WERI-Rb-1 (cell line): ENCODE measurements around the gene CCDC160.
"Not testable (repeated sequence)": the region's sequence is repeated elsewhere in the genome, so short reads cannot be mapped to it uniquely, and the experiment has no call there.

ENCODE experiments used
- DNase-seq: peaks from one replicate; pipeline ENCODE4 v3.0.0-alpha.2; 2020
- H3K27ac ChIP-seq: fragments of 250-450 bp; sonication (Bioruptor Pico); 2 replicates; pipeline ENCODE4 v1.5.1; 2020; ENCODE audit warnings: mild to moderate bottlenecking, moderate library complexity
- H3K27me3 ChIP-seq: fragments of 250-450 bp; sonication (Bioruptor Pico); 2 replicates; pipeline ENCODE4 v1.5.1; 2021; ENCODE audit warnings: mild to moderate bottlenecking, low read depth, moderate library complexity; ENCODE audit not compliant: insufficient read depth, severe bottlenecking
- H3K36me3 ChIP-seq: fragments of 250-450 bp; sonication (Bioruptor Pico); 2 replicates; pipeline ENCODE4 v1.5.1; 2020; ENCODE audit warnings: mild to moderate bottlenecking, moderate library complexity
- H3K4me3 ChIP-seq: 2 replicates; pipeline ENCODE4 v1.5.1; 2011; ENCODE audit warnings: low read depth, mild to moderate bottlenecking, control low read depth, low read length
- H3K9me3 ChIP-seq: fragments of 250-450 bp; sonication (Bioruptor Pico); 2 replicates; pipeline ENCODE4 v1.5.1; 2021; ENCODE audit warnings: mild to moderate bottlenecking, moderate library complexity; ENCODE audit not compliant: severe bottlenecking
- TF ChIP-seq, protein P1 (sequence below): IDR thresholded peaks from 2 replicates; pipeline ENCODE4 v1.5.1; 2011; ENCODE audit warnings: low read depth, mild to moderate bottlenecking, control low read depth, inconsistent platforms, low read length

Gene CCDC160

DNA sequence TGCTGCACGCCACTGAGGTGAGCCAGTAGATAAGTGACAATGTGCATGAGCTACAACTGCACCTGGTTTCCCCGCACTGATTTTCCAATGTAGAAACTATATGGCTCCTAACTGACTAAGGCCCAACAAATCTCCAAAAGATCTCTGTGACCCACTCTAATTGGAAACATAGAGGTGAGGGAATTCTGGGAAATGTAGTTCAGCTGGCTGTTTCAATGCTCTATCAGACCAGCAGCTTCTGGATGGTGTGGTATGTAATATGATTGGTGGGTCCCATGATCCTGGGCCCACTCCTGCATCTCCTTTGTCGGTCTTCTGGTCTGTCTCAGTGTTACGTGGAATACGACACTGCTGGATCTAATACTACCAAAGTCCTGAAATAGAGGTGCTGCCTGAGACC, 18.6 kb downstream of the CCDC160 start:
- H3K27ac ChIP-seq, result no peak overlapping the region
- H3K27me3 ChIP-seq, result peaks cover 51% of the 10 kb centered on the region
- TF ChIP-seq, protein P1, sequence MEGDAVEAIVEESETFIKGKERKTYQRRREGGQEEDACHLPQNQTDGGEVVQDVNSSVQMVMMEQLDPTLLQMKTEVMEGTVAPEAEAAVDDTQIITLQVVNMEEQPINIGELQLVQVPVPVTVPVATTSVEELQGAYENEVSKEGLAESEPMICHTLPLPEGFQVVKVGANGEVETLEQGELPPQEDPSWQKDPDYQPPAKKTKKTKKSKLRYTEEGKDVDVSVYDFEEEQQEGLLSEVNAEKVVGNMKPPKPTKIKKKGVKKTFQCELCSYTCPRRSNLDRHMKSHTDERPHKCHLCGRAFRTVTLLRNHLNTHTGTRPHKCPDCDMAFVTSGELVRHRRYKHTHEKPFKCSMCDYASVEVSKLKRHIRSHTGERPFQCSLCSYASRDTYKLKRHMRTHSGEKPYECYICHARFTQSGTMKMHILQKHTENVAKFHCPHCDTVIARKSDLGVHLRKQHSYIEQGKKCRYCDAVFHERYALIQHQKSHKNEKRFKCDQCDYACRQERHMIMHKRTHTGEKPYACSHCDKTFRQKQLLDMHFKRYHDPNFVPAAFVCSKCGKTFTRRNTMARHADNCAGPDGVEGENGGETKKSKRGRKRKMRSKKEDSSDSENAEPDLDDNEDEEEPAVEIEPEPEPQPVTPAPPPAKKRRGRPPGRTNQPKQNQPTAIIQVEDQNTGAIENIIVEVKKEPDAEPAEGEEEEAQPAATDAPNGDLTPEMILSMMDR, result no peak
- no peaks in the 10 kb centered on the region for H3K9me3 ChIP-seq
- no peak overlapping the region for H3K4me3 ChIP-seq
- DNase-seq, result no peak
- H3K36me3 ChIP-seq, result no peaks in the 10 kb centered on the region

DNA sequence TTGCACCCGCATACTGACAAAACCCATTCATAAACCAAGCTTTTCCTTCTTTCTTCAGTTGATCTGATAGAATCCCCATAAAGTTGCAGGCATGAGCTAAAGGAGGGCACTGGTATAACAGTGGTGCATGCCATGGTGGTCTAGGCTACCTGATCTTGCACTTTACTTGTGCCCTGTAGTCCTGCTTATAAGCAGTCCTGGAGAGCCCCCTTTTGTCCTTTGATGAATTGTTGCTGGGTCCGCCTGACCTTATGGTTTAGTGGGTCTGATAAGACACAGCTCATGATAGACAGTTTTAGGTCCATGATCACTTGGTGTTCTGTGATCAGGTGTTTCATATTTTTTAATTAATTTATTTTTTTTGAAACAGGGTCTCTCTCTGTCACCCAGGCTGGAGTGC, 19.7 kb downstream of the CCDC160 start:
- H3K4me3 ChIP-seq, result no peak overlapping the region
- H3K27ac ChIP-seq, result no peak overlapping the region
- H3K9me3 ChIP-seq, result no peaks in the 10 kb centered on the region
- TF ChIP-seq, protein P1, result no peak
- peaks cover 44% of the 10 kb centered on the region for H3K27me3 ChIP-seq
- H3K36me3 ChIP-seq, result no peaks in the 10 kb centered on the region
- DNase-seq, result no peak

DNA sequence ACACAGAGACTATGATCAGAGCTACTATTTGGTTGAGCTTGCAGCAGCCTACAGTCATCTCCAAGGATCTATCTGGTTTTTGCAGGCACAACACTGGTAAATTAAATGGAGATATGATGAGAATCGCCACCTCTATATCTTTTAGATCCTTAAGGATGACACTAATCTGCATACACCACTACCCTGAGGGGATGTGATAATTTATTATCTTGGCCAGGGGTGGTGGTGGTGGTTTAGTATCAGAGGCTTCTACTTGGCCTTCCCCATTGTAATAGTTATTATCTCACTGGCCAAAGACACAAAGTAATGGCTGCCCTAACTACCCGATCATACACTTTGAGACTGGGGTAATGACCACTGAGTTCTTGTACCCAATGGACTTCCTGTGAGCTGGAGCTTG, 21.2 kb downstream of the CCDC160 start:
- TF ChIP-seq, protein P1, result no peak
- H3K27me3 ChIP-seq, result peaks cover 54% of the 10 kb centered on the region
- DNase-seq, result no peak

GRCh38 chrX:134285934-134286333, 49.0 kb downstream of the CCDC160 start:
- not testable (repeated sequence) for DNase-seq, H3K27ac ChIP-seq, H3K4me3 ChIP-seq, H3K36me3 ChIP-seq, H3K9me3 ChIP-seq
- H3K27me3 ChIP-seq, result peaks cover 18% of the 10 kb centered on the region

More for the DNA sequence above, 21.2 kb downstream of the CCDC160 start:
- Histone ChIP-seq H3K27ac (no peak overlapping the region), H3K9me3 (no peaks in the 10 kb centered on the region), H3K4me3 (no peak overlapping the region), H3K36me3 (no peaks in the 10 kb centered on the region)

DNA sequence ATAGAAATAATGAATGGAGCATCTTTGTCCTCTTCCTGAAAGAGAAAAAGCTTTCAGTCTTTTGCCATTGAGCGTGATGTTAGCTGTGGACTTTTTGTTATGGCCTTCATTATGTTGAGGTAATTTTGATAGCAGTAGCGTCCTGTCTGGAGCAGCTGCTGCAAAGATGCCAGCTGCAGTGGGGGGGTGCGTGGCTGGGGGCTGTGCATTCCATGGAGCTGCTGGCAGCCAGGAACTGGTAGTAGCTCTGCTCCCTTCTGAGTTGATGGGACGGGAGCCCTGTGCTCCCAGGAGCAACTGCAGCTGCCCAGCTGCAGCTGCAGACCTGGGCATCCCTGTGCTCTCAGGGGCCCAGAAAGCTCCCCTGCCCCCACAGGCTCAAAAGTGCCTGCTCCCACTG, 50.4 kb downstream of the CCDC160 start:
- Histone ChIP-seq H3K4me3 (no peak overlapping the region), H3K27ac (no peak overlapping the region), H3K27me3 (peaks cover 19% of the 10 kb centered on the region), H3K9me3 (no peaks in the 10 kb centered on the region), H3K36me3 (no peaks in the 10 kb centered on the region)
- TF ChIP-seq, protein P1, result no peak
- DNase-seq, result no peak

DNA sequence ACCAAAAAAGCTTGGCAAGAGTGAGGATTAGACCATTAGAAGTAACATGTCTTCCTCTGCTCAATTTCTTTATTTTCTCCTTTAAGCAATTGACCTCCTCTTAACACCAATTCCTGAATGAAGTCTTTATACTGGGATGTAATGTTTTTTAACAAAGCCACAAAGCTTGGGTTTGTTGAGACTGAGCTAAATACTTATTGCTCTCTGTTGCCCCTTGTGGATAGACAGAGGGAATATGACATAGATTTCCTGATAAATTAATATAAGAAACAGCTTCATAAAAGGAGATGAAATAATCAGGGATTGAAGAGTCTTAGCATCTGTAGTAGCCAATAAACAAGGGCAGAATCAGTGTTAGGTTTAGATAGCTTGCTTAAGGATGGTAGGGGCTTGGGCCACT, 57.6 kb downstream of the CCDC160 start:
- DNase-seq, result no peak
- Histone ChIP-seq H3K27me3 (peaks cover 17% of the 10 kb centered on the region), H3K4me3 (no peak overlapping the region), H3K36me3 (no peaks in the 10 kb centered on the region), H3K9me3 (no peaks in the 10 kb centered on the region), H3K27ac (no peak overlapping the region)
- TF ChIP-seq, protein P1, result no peak
